WTC11 (cell line): ENCODE measurements around the gene PIEZO1. TPM values are rescaled to one million over a fixed set of nuclear protein-coding genes. Genes with fewer than 3 reads are reported as not detected.

Experiments
- ATAC-seq: fragments of 200-7000 bp; cut with Tn5 transposase; 2 replicates; pipeline ENCODE4 v1.10.0; 2021; ENCODE audit warnings: mild to moderate bottlenecking, moderate library complexity
- CTCF ChIA-PET: fragments of 300-600 bp; sonication (Branson Sonifier 250); formaldehyde crosslinking; loops from one replicate; lab custom pipeline; 2021; ENCODE audit warnings: antibody characterized with exemption; lab: Charles Lee
- POLR2A ChIA-PET: fragments of 350-600 bp; sonication (Branson Sonifier 250); formaldehyde crosslinking; loops from one replicate; lab custom pipeline; 2021; ENCODE audit warnings: antibody characterized with exemption; lab: Charles Lee
- DNase-seq: peaks from one replicate; pipeline ENCODE4 v3.0.0; 2021; ENCODE audit warnings: low spot score
- H3K27ac Mint-ChIP-seq: 2 replicates; pipeline ENCODE4 v1.8.0; 2021; ENCODE audit warnings: mixed read lengths
- H3K27me3 Mint-ChIP-seq: 2 replicates; pipeline ENCODE4 v1.8.0; 2021; ENCODE audit warnings: low read depth, mild to moderate bottlenecking, moderate library complexity, mixed read lengths
- H3K36me3 Mint-ChIP-seq: 2 replicates; pipeline ENCODE4 v1.8.0; 2021; ENCODE audit warnings: mixed read lengths
- H3K4me1 Mint-ChIP-seq: 2 replicates; pipeline ENCODE4 v1.8.0; 2022; ENCODE audit warnings: mixed read lengths
- H3K4me3 Mint-ChIP-seq: 2 replicates; pipeline ENCODE4 v1.8.0; 2021; ENCODE audit warnings: mild to moderate bottlenecking, moderate library complexity, mixed read lengths
- H3K9me3 Mint-ChIP-seq: 2 replicates; pipeline ENCODE4 v1.8.0; 2021; ENCODE audit warnings: mixed read lengths
- ATF1 ChIP-seq: sonication (generic); formaldehyde crosslinking; IDR thresholded peaks from 2 replicates; pipeline ENCODE4 v1.8.1; 2023; ENCODE audit warnings: mild to moderate bottlenecking, moderate library complexity, missing genetic modification reagents
- CREM ChIP-seq: sonication (generic); formaldehyde crosslinking; IDR thresholded peaks from 2 replicates; pipeline ENCODE4 v1.8.1; 2022; ENCODE audit warnings: mild to moderate bottlenecking, missing genetic modification reagents, moderate library complexity
- FOXJ3 ChIP-seq: sonication (generic); formaldehyde crosslinking; IDR thresholded peaks from 2 replicates; pipeline ENCODE4 v1.9.0; 2021; ENCODE audit warnings: missing genetic modification reagents, mild to moderate bottlenecking, borderline replicate concordance
- FOXK1 ChIP-seq: sonication (generic); formaldehyde crosslinking; IDR thresholded peaks from 2 replicates; pipeline ENCODE4 v1.8.0; 2022; ENCODE audit warnings: mild to moderate bottlenecking, moderate library complexity, missing genetic modification reagents
- NR2C2 ChIP-seq: sonication (generic); formaldehyde crosslinking; IDR thresholded peaks from 2 replicates; pipeline ENCODE4 v1.8.0; 2022; ENCODE audit warnings: mild to moderate bottlenecking, missing genetic modification reagents
- PRRX2 ChIP-seq: fragments of 250-450 bp; sonication (Bioruptor Pico); IDR thresholded peaks from 2 replicates; pipeline ENCODE4 v1.8.0; 2021; ENCODE audit warnings: mild to moderate bottlenecking
- SMAD3 ChIP-seq: sonication (generic); formaldehyde crosslinking; IDR thresholded peaks from 2 replicates; pipeline ENCODE4 v1.8.0; 2022; ENCODE audit warnings: missing genetic modification reagents, mild to moderate bottlenecking, borderline replicate concordance
- SP1 ChIP-seq: sonication (generic); formaldehyde crosslinking; conservative IDR thresholded peaks from 2 replicates; pipeline ENCODE4 v1.8.1; 2022; ENCODE audit warnings: missing genetic modification reagents
- TEAD1 ChIP-seq: sonication (generic); formaldehyde crosslinking; IDR thresholded peaks from 2 replicates; pipeline ENCODE4 v1.8.0; 2022; ENCODE audit warnings: mild to moderate bottlenecking, missing genetic modification reagents
- ZNF121 ChIP-seq: sonication (generic); formaldehyde crosslinking; IDR thresholded peaks from 2 replicates; pipeline ENCODE4 v1.8.0; 2023; ENCODE audit warnings: missing genetic modification reagents
- ZNF263 ChIP-seq: sonication (generic); formaldehyde crosslinking; IDR thresholded peaks from 2 replicates; pipeline ENCODE4 v1.8.1; 2022; ENCODE audit warnings: low read depth, mild to moderate bottlenecking, moderate library complexity, missing genetic modification reagents
- ZNF396 ChIP-seq: fragments of 250-450 bp; sonication (Bioruptor Pico); IDR thresholded peaks from 2 replicates; pipeline ENCODE4 v1.8.0; 2021; ENCODE audit warnings: mild to moderate bottlenecking, moderate library complexity, borderline replicate concordance
- total RNA-seq: library from RNA; stranded (reverse); gene quantifications from 3 replicates; pipeline ENCODE4 v1.2.3, GENCODE V29; 2021
- TF ChIP-seq, protein P1 (sequence below): sonication (generic); formaldehyde crosslinking; IDR thresholded peaks from 2 replicates; pipeline ENCODE4 v1.8.0; 2023; ENCODE audit warnings: mild to moderate bottlenecking, missing genetic modification reagents
- TF ChIP-seq, protein P2 (sequence below): sonication (generic); formaldehyde crosslinking; IDR thresholded peaks from 2 replicates; pipeline ENCODE4 v1.8.0; 2022; ENCODE audit warnings: missing genetic modification reagents
- TF ChIP-seq, protein P3 (sequence below): fragments of 250-450 bp; sonication (Bioruptor Pico); IDR thresholded peaks from 2 replicates; pipeline ENCODE4 v1.8.0; 2021; ENCODE audit warnings: mild to moderate bottlenecking
- TF ChIP-seq, protein P4 (sequence below): sonication (generic); formaldehyde crosslinking; conservative IDR thresholded peaks from 2 replicates; pipeline ENCODE4 v1.8.1; 2022; ENCODE audit warnings: mild to moderate bottlenecking, missing genetic modification reagents
- TF ChIP-seq, protein P5 (sequence below): sonication (generic); formaldehyde crosslinking; IDR thresholded peaks from 2 replicates; pipeline ENCODE4 v1.8.1; 2023; ENCODE audit warnings: mild to moderate bottlenecking, missing genetic modification reagents, moderate library complexity
- TF ChIP-seq, protein P6 (sequence below): sonication (generic); formaldehyde crosslinking; IDR thresholded peaks from 2 replicates; pipeline ENCODE4 v1.8.1; 2023; ENCODE audit warnings: mild to moderate bottlenecking, missing genetic modification reagents, borderline replicate concordance
- TF ChIP-seq, protein P7 (sequence below): sonication (generic); formaldehyde crosslinking; IDR thresholded peaks from 2 replicates; pipeline ENCODE4 v1.8.1; 2023; ENCODE audit warnings: mild to moderate bottlenecking, missing genetic modification reagents
- TF ChIP-seq, protein P8 (sequence below): sonication (generic); formaldehyde crosslinking; IDR thresholded peaks from 2 replicates; pipeline ENCODE4 v1.8.0; 2022; ENCODE audit warnings: mild to moderate bottlenecking, missing genetic modification reagents
- TF ChIP-seq, protein P9 (sequence below): sonication (generic); formaldehyde crosslinking; IDR thresholded peaks from 2 replicates; pipeline ENCODE4 v1.8.1; 2022; ENCODE audit warnings: mild to moderate bottlenecking, moderate library complexity, missing genetic modification reagents

The PIEZO1 gene
- total RNA-seq, 1 experiment from 2014 or later = 71.3 TPM

DNA sequence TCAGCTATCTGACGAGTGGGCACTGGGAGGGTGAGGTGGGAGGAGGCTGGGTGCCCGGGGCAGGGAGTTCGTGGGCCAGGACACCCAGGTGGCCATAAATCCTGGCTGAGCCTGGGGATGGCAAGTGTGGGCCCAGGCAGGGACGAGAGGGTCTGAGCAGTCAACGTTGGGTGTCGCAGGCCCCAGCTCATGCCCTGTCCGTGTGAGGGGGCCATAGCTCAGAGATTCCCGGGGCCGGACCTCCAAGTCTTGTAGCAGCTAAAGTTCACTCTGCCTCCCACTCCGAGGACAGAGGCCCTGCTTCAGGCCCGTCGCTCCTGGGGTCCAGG is 44.3 kb downstream of the PIEZO1 start (continued):
- TF ChIP-seq, protein P1, sequence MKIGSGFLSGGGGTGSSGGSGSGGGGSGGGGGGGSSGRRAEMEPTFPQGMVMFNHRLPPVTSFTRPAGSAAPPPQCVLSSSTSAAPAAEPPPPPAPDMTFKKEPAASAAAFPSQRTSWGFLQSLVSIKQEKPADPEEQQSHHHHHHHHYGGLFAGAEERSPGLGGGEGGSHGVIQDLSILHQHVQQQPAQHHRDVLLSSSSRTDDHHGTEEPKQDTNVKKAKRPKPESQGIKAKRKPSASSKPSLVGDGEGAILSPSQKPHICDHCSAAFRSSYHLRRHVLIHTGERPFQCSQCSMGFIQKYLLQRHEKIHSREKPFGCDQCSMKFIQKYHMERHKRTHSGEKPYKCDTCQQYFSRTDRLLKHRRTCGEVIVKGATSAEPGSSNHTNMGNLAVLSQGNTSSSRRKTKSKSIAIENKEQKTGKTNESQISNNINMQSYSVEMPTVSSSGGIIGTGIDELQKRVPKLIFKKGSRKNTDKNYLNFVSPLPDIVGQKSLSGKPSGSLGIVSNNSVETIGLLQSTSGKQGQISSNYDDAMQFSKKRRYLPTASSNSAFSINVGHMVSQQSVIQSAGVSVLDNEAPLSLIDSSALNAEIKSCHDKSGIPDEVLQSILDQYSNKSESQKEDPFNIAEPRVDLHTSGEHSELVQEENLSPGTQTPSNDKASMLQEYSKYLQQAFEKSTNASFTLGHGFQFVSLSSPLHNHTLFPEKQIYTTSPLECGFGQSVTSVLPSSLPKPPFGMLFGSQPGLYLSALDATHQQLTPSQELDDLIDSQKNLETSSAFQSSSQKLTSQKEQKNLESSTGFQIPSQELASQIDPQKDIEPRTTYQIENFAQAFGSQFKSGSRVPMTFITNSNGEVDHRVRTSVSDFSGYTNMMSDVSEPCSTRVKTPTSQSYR (CRISPR knock-in tag) = no peak
- TF ChIP-seq FOXK1 = no peak
- TF ChIP-seq CREM = no peak
- no peak for TF ChIP-seq PRRX2 (CRISPR knock-in tag)
- TF ChIP-seq ZNF396 (CRISPR knock-in tag) = no peak
- no peak for TF ChIP-seq FOXJ3 (CRISPR knock-in tag)
- no peak for TF ChIP-seq SMAD3 (CRISPR knock-in tag)
- TF ChIP-seq, protein P2, sequence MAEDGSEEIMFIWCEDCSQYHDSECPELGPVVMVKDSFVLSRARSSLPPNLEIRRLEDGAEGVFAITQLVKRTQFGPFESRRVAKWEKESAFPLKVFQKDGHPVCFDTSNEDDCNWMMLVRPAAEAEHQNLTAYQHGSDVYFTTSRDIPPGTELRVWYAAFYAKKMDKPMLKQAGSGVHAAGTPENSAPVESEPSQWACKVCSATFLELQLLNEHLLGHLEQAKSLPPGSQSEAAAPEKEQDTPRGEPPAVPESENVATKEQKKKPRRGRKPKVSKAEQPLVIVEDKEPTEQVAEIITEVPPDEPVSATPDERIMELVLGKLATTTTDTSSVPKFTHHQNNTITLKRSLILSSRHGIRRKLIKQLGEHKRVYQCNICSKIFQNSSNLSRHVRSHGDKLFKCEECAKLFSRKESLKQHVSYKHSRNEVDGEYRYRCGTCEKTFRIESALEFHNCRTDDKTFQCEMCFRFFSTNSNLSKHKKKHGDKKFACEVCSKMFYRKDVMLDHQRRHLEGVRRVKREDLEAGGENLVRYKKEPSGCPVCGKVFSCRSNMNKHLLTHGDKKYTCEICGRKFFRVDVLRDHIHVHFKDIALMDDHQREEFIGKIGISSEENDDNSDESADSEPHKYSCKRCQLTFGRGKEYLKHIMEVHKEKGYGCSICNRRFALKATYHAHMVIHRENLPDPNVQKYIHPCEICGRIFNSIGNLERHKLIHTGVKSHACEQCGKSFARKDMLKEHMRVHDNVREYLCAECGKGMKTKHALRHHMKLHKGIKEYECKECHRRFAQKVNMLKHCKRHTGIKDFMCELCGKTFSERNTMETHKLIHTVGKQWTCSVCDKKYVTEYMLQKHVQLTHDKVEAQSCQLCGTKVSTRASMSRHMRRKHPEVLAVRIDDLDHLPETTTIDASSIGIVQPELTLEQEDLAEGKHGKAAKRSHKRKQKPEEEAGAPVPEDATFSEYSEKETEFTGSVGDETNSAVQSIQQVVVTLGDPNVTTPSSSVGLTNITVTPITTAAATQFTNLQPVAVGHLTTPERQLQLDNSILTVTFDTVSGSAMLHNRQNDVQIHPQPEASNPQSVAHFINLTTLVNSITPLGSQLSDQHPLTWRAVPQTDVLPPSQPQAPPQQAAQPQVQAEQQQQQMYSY (CRISPR knock-in tag) = no peak
- TF ChIP-seq, protein P3, sequence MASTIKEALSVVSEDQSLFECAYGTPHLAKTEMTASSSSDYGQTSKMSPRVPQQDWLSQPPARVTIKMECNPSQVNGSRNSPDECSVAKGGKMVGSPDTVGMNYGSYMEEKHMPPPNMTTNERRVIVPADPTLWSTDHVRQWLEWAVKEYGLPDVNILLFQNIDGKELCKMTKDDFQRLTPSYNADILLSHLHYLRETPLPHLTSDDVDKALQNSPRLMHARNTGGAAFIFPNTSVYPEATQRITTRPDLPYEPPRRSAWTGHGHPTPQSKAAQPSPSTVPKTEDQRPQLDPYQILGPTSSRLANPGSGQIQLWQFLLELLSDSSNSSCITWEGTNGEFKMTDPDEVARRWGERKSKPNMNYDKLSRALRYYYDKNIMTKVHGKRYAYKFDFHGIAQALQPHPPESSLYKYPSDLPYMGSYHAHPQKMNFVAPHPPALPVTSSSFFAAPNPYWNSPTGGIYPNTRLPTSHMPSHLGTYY = no peak
- TF ChIP-seq, protein P4, sequence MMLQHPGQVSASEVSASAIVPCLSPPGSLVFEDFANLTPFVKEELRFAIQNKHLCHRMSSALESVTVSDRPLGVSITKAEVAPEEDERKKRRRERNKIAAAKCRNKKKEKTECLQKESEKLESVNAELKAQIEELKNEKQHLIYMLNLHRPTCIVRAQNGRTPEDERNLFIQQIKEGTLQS (CRISPR knock-in tag) = no peak
- no peak for TF ChIP-seq ATF1 (CRISPR knock-in tag)
- no peak for TF ChIP-seq SP1
- TF ChIP-seq, protein P5, sequence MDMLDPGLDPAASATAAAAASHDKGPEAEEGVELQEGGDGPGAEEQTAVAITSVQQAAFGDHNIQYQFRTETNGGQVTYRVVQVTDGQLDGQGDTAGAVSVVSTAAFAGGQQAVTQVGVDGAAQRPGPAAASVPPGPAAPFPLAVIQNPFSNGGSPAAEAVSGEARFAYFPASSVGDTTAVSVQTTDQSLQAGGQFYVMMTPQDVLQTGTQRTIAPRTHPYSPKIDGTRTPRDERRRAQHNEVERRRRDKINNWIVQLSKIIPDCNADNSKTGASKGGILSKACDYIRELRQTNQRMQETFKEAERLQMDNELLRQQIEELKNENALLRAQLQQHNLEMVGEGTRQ = no peak

DNA sequence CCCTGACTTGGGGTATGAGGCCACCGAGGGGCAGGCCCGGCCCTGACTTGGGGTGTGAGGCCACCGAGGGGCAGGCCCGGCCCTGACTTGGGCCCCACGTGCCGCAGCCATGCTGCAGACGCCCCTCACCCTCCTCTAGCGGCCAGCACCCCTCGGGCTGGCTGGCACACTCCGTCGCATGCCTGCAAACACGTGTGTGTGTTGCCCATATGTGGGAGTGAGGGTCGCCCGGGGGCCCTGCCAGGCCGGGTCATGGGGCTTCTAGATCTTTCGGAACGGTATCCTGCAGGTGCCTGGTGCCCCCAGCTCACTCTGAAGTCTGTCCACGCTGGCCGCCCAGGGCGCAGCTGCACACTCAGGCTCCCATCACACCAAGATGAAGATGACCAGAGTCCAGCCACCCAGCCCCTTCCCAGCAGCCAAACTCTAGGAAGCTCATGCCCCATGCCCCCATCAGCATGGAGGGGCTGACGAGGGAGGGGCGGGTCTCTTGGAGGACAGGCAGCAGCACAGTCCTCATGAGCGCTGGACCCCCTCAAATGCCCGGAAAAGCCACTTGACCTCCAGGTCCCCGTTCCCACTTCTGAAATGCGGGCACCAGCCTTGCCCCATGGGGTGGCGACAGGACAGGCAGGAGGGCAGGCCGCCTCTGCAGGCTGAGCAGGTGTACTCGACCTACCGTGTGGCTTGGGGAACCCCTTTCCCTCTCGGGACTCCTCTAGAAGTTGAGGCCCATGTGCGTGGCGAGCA is 44.9 kb downstream of the PIEZO1 start:
- ATAC-seq (no peak), DNase-seq (no peak)
- no peaks in the 10 kb centered on the region for H3K27me3 Mint-ChIP-seq
- no peaks in the 10 kb centered on the region for H3K36me3 Mint-ChIP-seq
- POLR2A ChIA-PET = no interaction called here
- H3K27ac Mint-ChIP-seq = no peak overlapping the region
- CTCF ChIA-PET = no interaction called here
- peaks cover 9% of the 10 kb centered on the region for H3K4me1 Mint-ChIP-seq
- no peak overlapping the region for H3K4me3 Mint-ChIP-seq
- no peaks in the 10 kb centered on the region for H3K9me3 Mint-ChIP-seq
- TF ChIP-seq, protein P6, sequence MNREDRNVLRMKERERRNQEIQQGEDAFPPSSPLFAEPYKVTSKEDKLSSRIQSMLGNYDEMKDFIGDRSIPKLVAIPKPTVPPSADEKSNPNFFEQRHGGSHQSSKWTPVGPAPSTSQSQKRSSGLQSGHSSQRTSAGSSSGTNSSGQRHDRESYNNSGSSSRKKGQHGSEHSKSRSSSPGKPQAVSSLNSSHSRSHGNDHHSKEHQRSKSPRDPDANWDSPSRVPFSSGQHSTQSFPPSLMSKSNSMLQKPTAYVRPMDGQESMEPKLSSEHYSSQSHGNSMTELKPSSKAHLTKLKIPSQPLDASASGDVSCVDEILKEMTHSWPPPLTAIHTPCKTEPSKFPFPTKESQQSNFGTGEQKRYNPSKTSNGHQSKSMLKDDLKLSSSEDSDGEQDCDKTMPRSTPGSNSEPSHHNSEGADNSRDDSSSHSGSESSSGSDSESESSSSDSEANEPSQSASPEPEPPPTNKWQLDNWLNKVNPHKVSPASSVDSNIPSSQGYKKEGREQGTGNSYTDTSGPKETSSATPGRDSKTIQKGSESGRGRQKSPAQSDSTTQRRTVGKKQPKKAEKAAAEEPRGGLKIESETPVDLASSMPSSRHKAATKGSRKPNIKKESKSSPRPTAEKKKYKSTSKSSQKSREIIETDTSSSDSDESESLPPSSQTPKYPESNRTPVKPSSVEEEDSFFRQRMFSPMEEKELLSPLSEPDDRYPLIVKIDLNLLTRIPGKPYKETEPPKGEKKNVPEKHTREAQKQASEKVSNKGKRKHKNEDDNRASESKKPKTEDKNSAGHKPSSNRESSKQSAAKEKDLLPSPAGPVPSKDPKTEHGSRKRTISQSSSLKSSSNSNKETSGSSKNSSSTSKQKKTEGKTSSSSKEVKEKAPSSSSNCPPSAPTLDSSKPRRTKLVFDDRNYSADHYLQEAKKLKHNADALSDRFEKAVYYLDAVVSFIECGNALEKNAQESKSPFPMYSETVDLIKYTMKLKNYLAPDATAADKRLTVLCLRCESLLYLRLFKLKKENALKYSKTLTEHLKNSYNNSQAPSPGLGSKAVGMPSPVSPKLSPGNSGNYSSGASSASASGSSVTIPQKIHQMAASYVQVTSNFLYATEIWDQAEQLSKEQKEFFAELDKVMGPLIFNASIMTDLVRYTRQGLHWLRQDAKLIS = no peak
- no peak for TF ChIP-seq NR2C2
- TF ChIP-seq, protein P7, sequence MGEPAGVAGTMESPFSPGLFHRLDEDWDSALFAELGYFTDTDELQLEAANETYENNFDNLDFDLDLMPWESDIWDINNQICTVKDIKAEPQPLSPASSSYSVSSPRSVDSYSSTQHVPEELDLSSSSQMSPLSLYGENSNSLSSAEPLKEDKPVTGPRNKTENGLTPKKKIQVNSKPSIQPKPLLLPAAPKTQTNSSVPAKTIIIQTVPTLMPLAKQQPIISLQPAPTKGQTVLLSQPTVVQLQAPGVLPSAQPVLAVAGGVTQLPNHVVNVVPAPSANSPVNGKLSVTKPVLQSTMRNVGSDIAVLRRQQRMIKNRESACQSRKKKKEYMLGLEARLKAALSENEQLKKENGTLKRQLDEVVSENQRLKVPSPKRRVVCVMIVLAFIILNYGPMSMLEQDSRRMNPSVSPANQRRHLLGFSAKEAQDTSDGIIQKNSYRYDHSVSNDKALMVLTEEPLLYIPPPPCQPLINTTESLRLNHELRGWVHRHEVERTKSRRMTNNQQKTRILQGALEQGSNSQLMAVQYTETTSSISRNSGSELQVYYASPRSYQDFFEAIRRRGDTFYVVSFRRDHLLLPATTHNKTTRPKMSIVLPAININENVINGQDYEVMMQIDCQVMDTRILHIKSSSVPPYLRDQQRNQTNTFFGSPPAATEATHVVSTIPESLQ (CRISPR knock-in tag) = no peak
- TF ChIP-seq ZNF263 = no peak
- TF ChIP-seq, protein P8, sequence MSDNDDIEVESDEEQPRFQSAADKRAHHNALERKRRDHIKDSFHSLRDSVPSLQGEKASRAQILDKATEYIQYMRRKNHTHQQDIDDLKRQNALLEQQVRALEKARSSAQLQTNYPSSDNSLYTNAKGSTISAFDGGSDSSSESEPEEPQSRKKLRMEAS (CRISPR knock-in tag) = no peak
- TF ChIP-seq TEAD1 (CRISPR knock-in tag) = no peak
- TF ChIP-seq ZNF121 (CRISPR knock-in tag) = no peak
- TF ChIP-seq, protein P9, sequence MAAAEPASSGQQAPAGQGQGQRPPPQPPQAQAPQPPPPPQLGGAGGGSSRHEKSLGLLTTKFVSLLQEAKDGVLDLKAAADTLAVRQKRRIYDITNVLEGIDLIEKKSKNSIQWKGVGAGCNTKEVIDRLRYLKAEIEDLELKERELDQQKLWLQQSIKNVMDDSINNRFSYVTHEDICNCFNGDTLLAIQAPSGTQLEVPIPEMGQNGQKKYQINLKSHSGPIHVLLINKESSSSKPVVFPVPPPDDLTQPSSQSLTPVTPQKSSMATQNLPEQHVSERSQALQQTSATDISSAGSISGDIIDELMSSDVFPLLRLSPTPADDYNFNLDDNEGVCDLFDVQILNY (CRISPR knock-in tag) = no peak
